SU-DHL-6 (cell line): ENCODE measurements around the gene SUN1.

Source experiments
- H2AFZ ChIP-seq: fragments of 200-600 bp; sonication (generic); 2 replicates; pipeline ENCODE4 v1.6.1; 2014; ENCODE audit warnings: low read depth, mild to moderate bottlenecking, moderate library complexity, mixed read lengths, antibody characterized with exemption, low read length; ENCODE audit not compliant: severe bottlenecking
- H3F3A ChIP-seq: fragments of 200-600 bp; shearing (Covaris generic); 2 replicates; pipeline ENCODE4 v1.6.0; 2016; ENCODE audit warnings: antibody characterized with exemption, mild to moderate bottlenecking; ENCODE audit not compliant: insufficient read depth
- H3K27ac ChIP-seq: fragments of 200-600 bp; sonication (generic); 2 replicates; pipeline ENCODE4 v1.5.1; 2016; ENCODE audit warnings: low read depth, mild to moderate bottlenecking, low read length, moderate library complexity, mixed read lengths
- H3K27me3 ChIP-seq: fragments of 200-600 bp; sonication (generic), shearing (Covaris generic); 2 replicates; pipeline ENCODE4 v1.6.0; 2014; ENCODE audit warnings: mild to moderate bottlenecking, low read length
- H3K36me3 ChIP-seq: fragments of 200-600 bp; sonication (generic); 2 replicates; pipeline ENCODE4 v1.6.1; 2014; ENCODE audit warnings: mild to moderate bottlenecking, low read length, mixed read lengths
- H3K4me2 ChIP-seq: fragments of 300-600, 200-600 bp; shearing (Covaris generic), sonication (generic); 2 replicates; pipeline ENCODE4 v1.6.0; 2014; ENCODE audit warnings: low read length, low read depth, mild to moderate bottlenecking; ENCODE audit not compliant: poor library complexity, severe bottlenecking
- H3K4me3 ChIP-seq: fragments of 200-600 bp; sonication (generic); 2 replicates; pipeline ENCODE4 v1.5.1; 2014; ENCODE audit warnings: antibody characterized with exemption, low read length, mild to moderate bottlenecking, mixed read lengths; ENCODE audit not compliant: insufficient read depth, poor library complexity, severe bottlenecking
- H3K79me2 ChIP-seq: fragments of 200-600 bp; sonication (generic); 2 replicates; pipeline ENCODE4 v1.6.1; 2014; ENCODE audit warnings: mild to moderate bottlenecking, low read length, moderate library complexity; ENCODE audit not compliant: insufficient read depth
- H3K9ac ChIP-seq: fragments of 200-600 bp; sonication (generic); 2 replicates; pipeline ENCODE4 v1.7.0; 2014; ENCODE audit warnings: mild to moderate bottlenecking, low read length
- H3K9me2 ChIP-seq: fragments of 200-600 bp; sonication (generic); replicated peaks from 2 replicates; pipeline ENCODE4 v1.6.1; 2014; ENCODE audit warnings: low read length; ENCODE audit not compliant: insufficient read depth
- H3K9me3 ChIP-seq: fragments of 200-600 bp; sonication (generic); 2 replicates; pipeline ENCODE4 v1.6.1; 2014; ENCODE audit warnings: low read length, mixed read lengths; ENCODE audit not compliant: insufficient read depth
- H4K20me1 ChIP-seq: fragments of 200-600 bp; sonication (generic); 2 replicates; pipeline ENCODE4 v1.6.1; 2014; ENCODE audit warnings: low read depth, mild to moderate bottlenecking, antibody characterized with exemption, low read length, moderate library complexity, mixed read lengths
- CTCF ChIP-seq: fragments of 200-600 bp; sonication (generic); IDR thresholded peaks from one replicate; pipeline ENCODE4 v1.5.1; 2017; ENCODE audit warnings: antibody characterized with exemption, mild to moderate bottlenecking, low read length, moderate library complexity; ENCODE audit not compliant: insufficient read depth, poor library complexity, severe bottlenecking
- EZH2phosphoT487 ChIP-seq: fragments of 200-600 bp; sonication (generic), shearing (Covaris generic); conservative IDR thresholded peaks from 2 replicates; pipeline ENCODE4 v1.6.1; 2018; ENCODE audit warnings: mild to moderate bottlenecking, antibody characterized with exemption, low read length, moderate library complexity, mixed read lengths

Gene SUN1

GRCh38 chr7:882336-883035 lies 50.2 kb downstream of the SUN1 start:
- peaks cover 92% of the 10 kb centered on the region for H3K79me2 ChIP-seq

GRCh38 chr7:883055-884021 lies 51.1 kb downstream of the SUN1 start:
- H3K27ac ChIP-seq: no peak overlapping the region
- H3K79me2 ChIP-seq: peaks cover 85% of the 10 kb centered on the region
- peaks cover 8% of the 10 kb centered on the region; the same call in 1 of the 2 replicates for H4K20me1 ChIP-seq
- H3K4me2 ChIP-seq: no peak overlapping the region
- H3K9me3 ChIP-seq: no peaks in the 10 kb centered on the region
- H3K9me2 ChIP-seq: no peaks in the 10 kb centered on the region
- TF ChIP-seq EZH2phosphoT487 (no peak), CTCF (no peak)
- H3K4me3 ChIP-seq: no peak overlapping the region
- no peak overlapping the region for H2AFZ ChIP-seq
- H3K27me3 ChIP-seq: no peaks in the 10 kb centered on the region
- no peaks in the 10 kb centered on the region for H3F3A ChIP-seq
- no peak overlapping the region for H3K9ac ChIP-seq
- H3K36me3 ChIP-seq: no peaks in the 10 kb centered on the region

More at GRCh38 chr7:882336-883035, 50.2 kb downstream of the SUN1 start:
- Histone ChIP-seq H2AFZ (no peak overlapping the region), H3K9me3 (no peaks in the 10 kb centered on the region), H3K27ac (no peak overlapping the region), H4K20me1 (peaks cover 8% of the 10 kb centered on the region; the same call in 1 of the 2 replicates), H3K36me3 (no peaks in the 10 kb centered on the region), H3K4me2 (no peak overlapping the region), H3K9ac (no peak overlapping the region), H3K9me2 (no peaks in the 10 kb centered on the region), H3K27me3 (no peaks in the 10 kb centered on the region), H3K4me3 (no peak overlapping the region), H3F3A (no peaks in the 10 kb centered on the region)
- no peak for TF ChIP-seq EZH2phosphoT487
- no peak for TF ChIP-seq CTCF

- Histone ChIP-seq H4K20me1 (peaks cover 8% of the 10 kb centered on the region; the same call in 1 of the 2 replicates), H3K4me3 (no peak overlapping the region), H3F3A (no peaks in the 10 kb centered on the region), H3K36me3 (no peaks in the 10 kb centered on the region), H2AFZ (no peak overlapping the region), H3K27me3 (no peaks in the 10 kb centered on the region), H3K27ac (no peak overlapping the region), H3K79me2 (peaks cover 78% of the 10 kb centered on the region), H3K9me3 (no peaks in the 10 kb centered on the region), H3K9me2 (no peaks in the 10 kb centered on the region), H3K9ac (no peak overlapping the region), H3K4me2 (no peak overlapping the region)
- no peak for TF ChIP-seq EZH2phosphoT487
- TF ChIP-seq CTCF: no peak
These were observed 52.1 kb downstream of the SUN1 start for GRCh38 chr7:884191-885003.
